Activated T-helper 1 cell treated with anti-CD3 and anti-CD28 coated beads, Interleukin-12 subunit alpha, Interleukin-12 subunit beta, Interleukin-2, Interleukin-4 antibody, amounts not matched to agents 30 ng/mL and 10 ng/mL and 1 ng/mL, durations not matched to agents 14 hours and 24 hours and 36 hours (primary cell): ENCODE data around the gene AGBL1. TPM values are rescaled to one million over a fixed set of nuclear protein-coding genes. Genes with fewer than 3 reads are reported as not detected.

Source experiments
- DNase-seq: peaks from one replicate; pipeline ENCODE4 v3.0.0; 2021; ENCODE audit warnings: low spot score
- H3K27ac Mint-ChIP-seq: one replicate; pipeline ENCODE4 v1.8.0; 2021; ENCODE audit warnings: mild to moderate bottlenecking, mixed read lengths
- H3K27me3 Mint-ChIP-seq: one replicate; pipeline ENCODE4 v1.8.0; 2022; ENCODE audit warnings: mild to moderate bottlenecking, moderate library complexity, mixed read lengths; ENCODE audit not compliant: insufficient read depth
- H3K36me3 Mint-ChIP-seq: one replicate; pipeline ENCODE4 v1.8.0; 2021; ENCODE audit warnings: low read depth, mixed read lengths
- H3K4me1 Mint-ChIP-seq: one replicate; pipeline ENCODE4 v1.8.0; 2021; ENCODE audit warnings: low read depth, mixed read lengths
- H3K4me3 Mint-ChIP-seq: one replicate; pipeline ENCODE4 v1.8.0; 2021; ENCODE audit warnings: mild to moderate bottlenecking, moderate library complexity, mixed read lengths
- H3K9me3 Mint-ChIP-seq: one replicate; pipeline ENCODE4 v1.8.0; 2021; ENCODE audit warnings: mixed read lengths
- intact Hi-C: fragments of 100-400 bp; cut with micrococcal nuclease; formaldehyde crosslinking; loops from one replicate; pipeline ENCODE4 v1.15.1; 2024
- total RNA-seq: library from RNA; stranded (reverse); gene quantifications from 2 replicates; pipeline ENCODE4 v1.2.3, GENCODE V29; 2022

The AGBL1 gene
- total RNA-seq, 1 donor from 2014 or later, result not detected

- no peaks in the 10 kb centered on the region for H3K36me3 Mint-ChIP-seq
Observed at GRCh38 chr15:86894269-86894668, 814.6 kb downstream of the AGBL1 start.

GRCh38 chr15:86903642-86904421 lies 824.2 kb downstream of the AGBL1 start:
- intact Hi-C loops, result no loop called here
- Mint-ChIP-seq H3K36me3 (no peaks in the 10 kb centered on the region), H3K4me3 (no peak overlapping the region)

More at GRCh38 chr15:86894269-86894668, 814.6 kb downstream of the AGBL1 start:
- Mint-ChIP-seq H3K9me3 (no peaks in the 10 kb centered on the region), H3K27ac (no peak overlapping the region), H3K4me3 (no peak overlapping the region), H3K27me3 (no peaks in the 10 kb centered on the region), H3K4me1 (no peaks in the 10 kb centered on the region)
- DNase-seq, result no peak
- intact Hi-C loops, result no loop called here

DNA sequence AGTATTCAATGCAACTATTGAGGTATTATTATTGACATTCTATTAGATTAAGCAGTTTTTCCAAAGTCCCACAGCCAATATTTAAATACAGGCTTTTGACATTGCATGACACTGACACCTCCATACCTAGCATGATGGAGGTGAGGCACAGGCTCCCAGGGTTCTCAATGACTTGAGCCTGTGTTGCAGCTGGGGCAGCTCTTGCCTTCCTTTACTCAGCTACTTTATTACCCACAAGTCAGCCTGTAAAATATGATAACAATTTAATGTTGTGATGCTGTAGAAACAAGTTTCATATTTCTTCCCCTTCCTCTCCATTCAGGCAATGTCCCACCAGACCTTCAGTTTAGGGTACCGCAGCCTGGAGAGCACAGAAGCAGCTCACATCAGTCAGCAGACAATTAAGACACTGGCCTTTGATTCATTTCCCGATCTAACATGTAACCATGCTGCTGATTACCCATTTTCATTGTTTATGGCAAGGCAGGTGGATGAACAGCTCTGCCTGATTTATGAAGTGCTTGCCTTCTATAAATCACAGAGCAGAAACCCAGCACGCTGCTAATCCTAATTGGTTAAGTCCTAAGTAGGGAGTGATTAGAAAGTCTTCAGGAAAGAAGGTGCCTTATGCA lies 826.1 kb downstream of the AGBL1 start:
- Mint-ChIP-seq H3K4me3 (no peak overlapping the region), H3K4me1 (no peaks in the 10 kb centered on the region), H3K27ac (no peak overlapping the region), H3K27me3 (peaks cover 2% of the 10 kb centered on the region), H3K36me3 (no peaks in the 10 kb centered on the region), H3K9me3 (no peaks in the 10 kb centered on the region)
- intact Hi-C loops, result no loop called here
- DNase-seq, result no peak

More at GRCh38 chr15:86903642-86904421, 824.2 kb downstream of the AGBL1 start:
- H3K4me1 Mint-ChIP-seq, result no peaks in the 10 kb centered on the region
- H3K27ac Mint-ChIP-seq, result no peak overlapping the region
- H3K9me3 Mint-ChIP-seq, result no peaks in the 10 kb centered on the region
- peaks cover 2% of the 10 kb centered on the region for H3K27me3 Mint-ChIP-seq
- no peak for DNase-seq

- Mint-ChIP-seq H3K4me1 (no peaks in the 10 kb centered on the region), H3K9me3 (no peaks in the 10 kb centered on the region), H3K36me3 (no peaks in the 10 kb centered on the region), H3K27ac (no peak overlapping the region), H3K4me3 (no peak overlapping the region), H3K27me3 (peaks cover 2% of the 10 kb centered on the region)
- intact Hi-C loops, result no loop called here
- DNase-seq, result no peak
Observed at GRCh38 chr15:86906376-86906775, 826.7 kb downstream of the AGBL1 start.

DNA sequence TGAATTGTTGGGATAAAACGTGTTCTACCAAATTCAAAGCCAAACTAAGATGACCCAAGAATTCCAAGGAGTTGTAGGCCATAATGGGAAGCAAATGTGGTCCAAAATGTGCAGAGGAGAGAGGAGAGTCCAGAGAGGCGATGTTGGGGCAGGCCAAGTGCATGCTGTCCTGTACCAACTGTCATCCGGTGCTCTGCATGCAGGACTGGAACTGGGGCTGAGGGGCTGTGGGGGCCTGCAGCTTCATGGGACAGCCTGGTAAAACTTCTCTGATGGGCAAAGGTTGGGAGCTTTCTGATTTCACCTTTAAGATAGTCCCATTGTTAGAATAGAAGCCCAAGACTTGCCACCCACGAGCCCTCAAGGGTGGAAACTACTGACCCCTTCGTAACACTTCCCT lies 831.4 kb downstream of the AGBL1 start:
- Mint-ChIP-seq H3K4me3 (no peak overlapping the region), H3K27ac (no peak overlapping the region), H3K27me3 (no peaks in the 10 kb centered on the region), H3K36me3 (no peaks in the 10 kb centered on the region), H3K9me3 (no peaks in the 10 kb centered on the region), H3K4me1 (no peaks in the 10 kb centered on the region)
- no peak for DNase-seq
- intact Hi-C loops, result no loop called here

GRCh38 chr15:86912661-86913060 lies 833.0 kb downstream of the AGBL1 start:
- Mint-ChIP-seq H3K27ac (no peak overlapping the region), H3K36me3 (no peaks in the 10 kb centered on the region), H3K4me1 (no peaks in the 10 kb centered on the region), H3K27me3 (no peaks in the 10 kb centered on the region), H3K9me3 (no peaks in the 10 kb centered on the region), H3K4me3 (no peak overlapping the region)
- intact Hi-C loops, result no loop called here
- no peak for DNase-seq

- Mint-ChIP-seq H3K4me1 (no peaks in the 10 kb centered on the region), H3K9me3 (no peaks in the 10 kb centered on the region), H3K36me3 (no peaks in the 10 kb centered on the region), H3K27ac (no peak overlapping the region), H3K4me3 (no peak overlapping the region), H3K27me3 (no peaks in the 10 kb centered on the region)
- intact Hi-C loops, result no loop called here
- no peak for DNase-seq
Observed at GRCh38 chr15:86915811-86916331, 836.2 kb downstream of the AGBL1 start.

GRCh38 chr15:86916671-86917360 lies 837.1 kb downstream of the AGBL1 start:
- DNase-seq, result no peak
- Mint-ChIP-seq H3K36me3 (no peaks in the 10 kb centered on the region), H3K27ac (no peak overlapping the region), H3K4me3 (no peak overlapping the region), H3K27me3 (no peaks in the 10 kb centered on the region), H3K9me3 (no peaks in the 10 kb centered on the region), H3K4me1 (no peaks in the 10 kb centered on the region)
- intact Hi-C loops, result no loop called here

GRCh38 chr15:86917361-86917671 lies 837.6 kb downstream of the AGBL1 start:
- intact Hi-C loops, result no loop called here
- no peaks in the 10 kb centered on the region for H3K27me3 Mint-ChIP-seq
- no peak overlapping the region for H3K4me3 Mint-ChIP-seq
- H3K4me1 Mint-ChIP-seq, result no peaks in the 10 kb centered on the region
- H3K27ac Mint-ChIP-seq, result no peak overlapping the region
- H3K36me3 Mint-ChIP-seq, result no peaks in the 10 kb centered on the region
- no peak for DNase-seq
- no peaks in the 10 kb centered on the region for H3K9me3 Mint-ChIP-seq

DNA sequence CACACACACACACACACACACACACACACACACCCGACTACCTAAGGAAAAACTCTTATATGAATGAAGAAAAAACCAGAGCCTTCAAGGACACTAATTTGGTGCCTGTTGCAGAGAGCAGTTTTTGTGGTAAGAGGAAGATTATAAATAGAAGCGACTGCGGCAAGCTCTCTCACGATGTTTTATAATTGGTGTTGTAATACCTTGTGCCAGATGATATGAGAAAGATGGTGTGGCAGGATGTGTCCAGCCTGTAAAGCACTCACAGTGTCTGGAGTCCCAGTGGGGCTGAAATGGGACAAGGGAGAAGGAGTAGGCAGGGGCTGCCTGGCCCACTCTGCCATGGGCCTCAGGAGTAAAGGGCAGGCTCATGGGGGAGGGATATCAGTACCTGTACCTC lies 839.9 kb downstream of the AGBL1 start:
- H3K9me3 Mint-ChIP-seq, result no peaks in the 10 kb centered on the region
- no peaks in the 10 kb centered on the region for H3K4me1 Mint-ChIP-seq
- DNase-seq, result no peak
- no peaks in the 10 kb centered on the region for H3K27me3 Mint-ChIP-seq
- H3K4me3 Mint-ChIP-seq, result no peak overlapping the region
- no peak overlapping the region for H3K27ac Mint-ChIP-seq
- intact Hi-C loops, result no loop called here
- no peaks in the 10 kb centered on the region for H3K36me3 Mint-ChIP-seq

DNA sequence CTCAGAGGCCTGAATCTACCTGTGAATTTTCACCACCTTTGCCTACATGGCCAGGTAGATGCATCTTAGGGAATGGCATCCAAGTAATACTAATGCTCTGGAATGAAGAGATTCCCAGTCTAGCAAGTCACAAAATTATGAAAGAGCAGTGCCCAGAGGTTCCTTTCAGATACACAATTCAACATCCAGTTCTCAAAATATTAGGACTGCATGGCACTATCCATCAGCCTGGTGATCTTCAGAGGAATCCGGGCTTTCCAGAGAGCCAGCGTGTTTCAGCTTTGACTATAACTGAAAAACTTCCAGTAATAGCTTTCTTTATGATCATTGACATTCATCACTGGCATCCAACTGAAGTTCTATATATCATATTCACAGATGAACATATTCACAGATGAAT lies 849.8 kb downstream of the AGBL1 start:
- no peak overlapping the region for H3K27ac Mint-ChIP-seq
- H3K4me3 Mint-ChIP-seq, result no peak overlapping the region
- intact Hi-C loops, result no loop called here
- H3K36me3 Mint-ChIP-seq, result no peaks in the 10 kb centered on the region
- no peaks in the 10 kb centered on the region for H3K9me3 Mint-ChIP-seq
- no peak for DNase-seq
- no peaks in the 10 kb centered on the region for H3K27me3 Mint-ChIP-seq
- H3K4me1 Mint-ChIP-seq, result no peaks in the 10 kb centered on the region

DNA sequence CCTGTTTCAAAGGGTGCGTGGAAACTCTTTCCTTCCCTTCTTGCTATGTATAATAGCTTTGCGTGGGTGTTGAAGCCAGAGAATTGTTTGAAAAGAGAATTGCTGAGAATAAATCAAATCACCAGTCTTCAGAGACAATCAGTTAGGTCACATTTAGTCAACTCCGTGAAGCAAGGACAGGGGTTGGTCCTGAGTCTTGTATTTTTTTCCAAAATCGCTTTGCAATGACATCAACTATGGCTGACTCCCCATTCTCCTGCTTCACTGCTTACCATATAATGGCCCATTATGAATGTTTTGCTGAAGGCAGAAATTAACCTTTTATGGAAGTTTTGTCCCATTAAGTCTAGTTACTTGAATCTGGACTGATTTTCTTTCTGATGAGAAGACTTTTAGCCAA lies 852.8 kb downstream of the AGBL1 start:
- H3K27ac Mint-ChIP-seq, result no peak overlapping the region
- DNase-seq, result no peak
- peaks cover 5% of the 10 kb centered on the region for H3K9me3 Mint-ChIP-seq
- H3K27me3 Mint-ChIP-seq, result no peaks in the 10 kb centered on the region
- no peak overlapping the region for H3K4me3 Mint-ChIP-seq
- H3K4me1 Mint-ChIP-seq, result no peaks in the 10 kb centered on the region
- intact Hi-C loops, result no loop called here
- H3K36me3 Mint-ChIP-seq, result no peaks in the 10 kb centered on the region

DNA sequence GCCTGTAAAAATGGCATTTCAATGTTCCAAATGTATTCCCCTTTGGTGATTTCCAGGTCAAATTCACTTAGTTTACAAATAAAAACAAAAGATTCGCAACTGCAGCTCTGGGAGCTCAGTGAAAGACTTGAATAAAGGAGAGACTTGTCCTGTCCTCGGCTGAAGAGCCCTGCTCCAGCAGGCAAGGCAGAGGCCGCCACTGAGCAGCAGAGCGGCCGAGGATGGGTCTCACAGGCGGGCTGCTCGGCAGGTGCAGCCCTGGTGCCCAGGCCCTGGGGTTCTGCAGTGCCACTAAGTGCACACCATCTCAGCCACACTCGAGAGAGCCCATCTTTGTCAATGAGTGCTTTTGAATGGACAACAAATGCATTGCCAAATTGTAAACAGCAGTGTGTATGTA lies 856.2 kb downstream of the AGBL1 start:
- no peak overlapping the region for H3K4me3 Mint-ChIP-seq
- intact Hi-C loops, result no loop called here
- peaks cover 6% of the 10 kb centered on the region for H3K9me3 Mint-ChIP-seq
- no peaks in the 10 kb centered on the region for H3K27me3 Mint-ChIP-seq
- no peaks in the 10 kb centered on the region for H3K36me3 Mint-ChIP-seq
- no peak overlapping the region for H3K27ac Mint-ChIP-seq
- DNase-seq, result no peak
- no peaks in the 10 kb centered on the region for H3K4me1 Mint-ChIP-seq
